ENCODE results near the gene CDK16.
"Not testable (repeated sequence)": the region's sequence is repeated elsewhere in the genome, so short reads cannot be mapped to it uniquely, and the experiment has no call there.

CDK16 gene

GRCh38 chrX:47257620-47258019 lies 39.1 kb downstream of the CDK16 start:
- DNase-seq, result not testable (repeated sequence)

DNA sequence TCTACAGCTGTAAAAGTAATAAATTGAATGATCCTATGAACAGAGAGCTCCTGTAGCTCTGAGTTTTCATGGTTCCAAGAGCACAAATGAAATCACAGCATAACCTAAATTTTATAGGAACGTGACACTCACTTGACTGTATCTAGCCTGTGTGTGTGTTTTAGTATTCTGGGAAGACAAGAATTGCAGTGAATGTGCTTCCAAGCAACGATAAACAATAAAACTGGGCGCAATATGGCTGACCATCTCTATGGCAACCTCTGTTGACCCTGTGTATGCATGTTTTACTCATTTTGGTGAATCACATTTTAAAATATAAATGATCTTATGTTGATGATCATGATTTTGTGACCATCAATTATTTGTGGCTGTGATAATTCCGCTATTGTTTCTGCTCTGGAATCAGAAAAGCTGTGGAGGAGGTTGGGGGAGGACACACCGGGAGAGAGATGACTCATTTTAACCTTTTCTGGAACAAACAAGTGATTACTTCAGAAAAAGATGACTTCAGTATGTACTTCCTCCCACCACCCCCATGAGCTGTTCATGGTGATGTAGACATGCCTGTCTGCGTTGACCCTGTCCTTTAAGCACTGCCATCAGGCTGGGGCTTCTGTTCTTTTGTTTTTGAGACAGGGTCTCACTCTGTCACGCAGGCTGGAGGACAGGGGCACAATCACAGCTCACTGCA lies 46.1 kb downstream of the CDK16 start:
- DNase-seq, result no peak

DNA sequence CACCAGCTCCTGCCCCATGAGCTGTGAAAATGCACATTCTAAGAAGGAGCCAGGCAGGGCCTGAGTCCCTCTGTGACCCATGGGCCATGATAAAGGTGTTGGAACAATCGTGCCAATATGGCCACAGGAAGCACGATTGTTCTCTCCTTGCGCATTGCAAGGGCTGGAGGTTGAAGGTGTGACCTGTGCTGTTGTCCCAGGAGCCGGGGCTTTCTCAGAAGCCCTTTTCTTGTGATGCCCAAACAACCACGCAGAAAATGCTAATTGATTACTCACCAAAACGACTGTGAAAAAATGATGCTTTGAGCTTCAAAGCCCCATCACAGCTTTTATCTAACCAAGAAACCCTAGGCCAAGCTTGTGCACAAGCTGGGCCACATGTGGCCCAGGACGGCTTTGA lies 48.2 kb downstream of the CDK16 start:
- DNase-seq, result no peak

DNA sequence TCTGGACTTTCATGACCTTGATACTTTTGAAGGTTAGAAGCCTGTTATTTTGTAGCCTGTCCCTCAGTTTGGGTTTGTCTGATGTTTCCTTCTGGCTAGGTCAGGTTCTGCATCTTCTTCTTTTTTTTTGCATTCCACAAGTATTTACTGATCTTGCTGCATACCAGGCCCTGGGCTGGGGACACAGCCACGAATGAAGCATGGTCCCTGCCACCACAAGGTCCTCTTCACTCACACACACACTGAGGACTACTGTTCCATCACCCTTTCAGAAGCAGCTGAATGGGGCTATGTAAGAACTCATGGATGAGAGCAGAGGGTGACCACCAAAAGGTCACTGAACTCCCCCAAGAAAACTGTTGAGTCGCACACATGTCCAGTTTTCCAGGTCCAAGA lies 53.5 kb downstream of the CDK16 start:
- DNase-seq, result no peak

DNA sequence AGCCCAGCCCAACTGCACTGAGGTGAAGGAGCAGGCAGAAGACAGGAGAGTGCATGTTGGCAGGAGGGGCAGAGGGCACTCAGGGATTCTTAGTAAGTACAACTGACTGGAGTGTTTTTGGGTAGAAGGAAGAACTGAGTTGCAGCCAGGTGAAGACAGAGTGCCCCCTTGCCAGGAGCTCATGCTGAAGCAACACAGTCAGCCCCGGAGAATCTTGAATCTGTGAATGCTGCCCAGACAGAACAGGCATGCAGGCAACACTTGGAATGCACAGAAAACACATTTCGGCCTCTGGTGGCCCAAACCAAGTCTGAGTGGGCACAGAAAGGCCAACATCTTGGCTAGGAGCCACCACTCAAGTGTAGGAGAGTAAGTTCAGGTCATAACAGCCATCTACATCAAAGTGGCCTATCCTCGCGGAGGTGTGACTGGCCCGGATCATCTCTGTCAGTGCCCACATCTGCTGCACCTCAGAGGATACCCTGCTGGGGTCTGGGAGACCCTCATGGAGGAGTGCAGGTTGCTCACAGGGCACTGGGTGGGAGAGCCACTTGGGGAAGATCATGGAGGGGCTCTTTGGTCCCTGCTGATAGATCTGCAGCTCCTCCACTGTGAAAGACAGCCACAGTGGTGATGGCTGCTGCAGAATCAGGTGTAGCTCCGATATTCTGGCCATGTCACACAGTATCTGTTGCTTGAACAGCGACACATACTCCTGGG lies 54.7 kb downstream of the CDK16 start:
- no peak for DNase-seq

DNA sequence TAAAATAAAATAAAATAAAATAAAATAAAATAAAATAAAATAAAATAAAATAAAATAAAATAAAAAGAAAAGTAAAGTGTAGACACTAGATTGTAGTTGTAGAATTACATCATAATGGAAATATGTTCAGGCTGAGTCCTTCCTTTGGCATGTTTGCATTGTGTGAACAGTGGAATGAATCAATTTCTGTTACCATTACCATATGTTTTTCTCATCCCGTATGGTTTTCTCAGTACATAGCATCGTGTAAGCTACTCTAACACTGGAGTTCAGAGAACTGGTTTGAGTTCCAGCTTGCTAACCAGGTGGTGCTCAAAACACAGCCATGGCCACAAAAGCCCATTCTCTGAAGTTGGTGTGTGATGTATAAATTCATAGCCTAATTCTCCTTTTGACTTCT lies 60.2 kb downstream of the CDK16 start:
- DNase-seq, result no peak
